ENCODE results near the gene IGSF11. TPM values are rescaled to one million over a fixed set of nuclear protein-coding genes. Genes with fewer than 3 reads are reported as not detected.
"Not testable (repeated sequence)": the region's sequence is repeated elsewhere in the genome, so short reads cannot be mapped to it uniquely, and the experiment has no call there.

IGSF11 gene
- total RNA-seq, 1 donor from 2014 or later = 5.3 TPM

GRCh38 chr3:118882353-118882947 lies 152.2 kb downstream of the IGSF11 start:
- peak; percentile 75 for DNase-seq (ENCODE audit: low spot score)

GRCh38 chr3:118868051-118868450 lies 166.6 kb downstream of the IGSF11 start:
- no peak for DNase-seq (ENCODE audit: low spot score)

- no peak for DNase-seq (ENCODE audit: low spot score)
Observed at GRCh38 chr3:118863731-118864322, 170.8 kb downstream of the IGSF11 start.

GRCh38 chr3:118859950-118860349 lies 174.7 kb downstream of the IGSF11 start:
- DNase-seq (ENCODE audit: low spot score) = no peak

GRCh38 chr3:118851466-118852193 lies 183.0 kb downstream of the IGSF11 start:
- DNase-seq (ENCODE audit: low spot score) = not testable (repeated sequence)

GRCh38 chr3:118850687-118851086 lies 184.0 kb downstream of the IGSF11 start:
- no peak for DNase-seq (ENCODE audit: low spot score)

Other genes starting within 250 kb of the IGSF11 start
- gene TEX55, start 111.3 kb upstream of the IGSF11 start, total RNA-seq = not detected
- gene UPK1B, start 138.8 kb upstream of the IGSF11 start, total RNA-seq = 37.1 TPM
- gene B4GALT4, start 206.0 kb upstream of the IGSF11 start, total RNA-seq = 58.1 TPM

All from mucosa of gallbladder (tissue), 1 donor.